Keratinocyte (primary cell): ENCODE data around the gene ZBTB1.

Source experiments
- CTCF ChIP-seq, 3 experiments: IDR thresholded peaks in 1 of 3; conservative IDR thresholded peaks in 1 of 3; optimal IDR thresholded peaks in 1 of 3; 2 replicates in 2 of 3; 3 replicates in 1 of 3; pipeline versions ENCODE3 to v1.5.1; 2011; ENCODE audit warnings: low read length in 3 of 3, mild to moderate bottlenecking in 3 of 3, moderate library complexity in 2 of 3, control low read depth in 1 of 3, inconsistent platforms in 1 of 3; ENCODE audit not compliant: insufficient read depth in 2 of 3; ENCODE audit errors: extremely low read depth in 1 of 3
- EZH2 ChIP-seq: IDR thresholded peaks from one replicate; pipeline ENCODE4 v1.6.1; 2012; ENCODE audit warnings: inconsistent platforms, mild to moderate bottlenecking, low read length, moderate library complexity

DNA sequence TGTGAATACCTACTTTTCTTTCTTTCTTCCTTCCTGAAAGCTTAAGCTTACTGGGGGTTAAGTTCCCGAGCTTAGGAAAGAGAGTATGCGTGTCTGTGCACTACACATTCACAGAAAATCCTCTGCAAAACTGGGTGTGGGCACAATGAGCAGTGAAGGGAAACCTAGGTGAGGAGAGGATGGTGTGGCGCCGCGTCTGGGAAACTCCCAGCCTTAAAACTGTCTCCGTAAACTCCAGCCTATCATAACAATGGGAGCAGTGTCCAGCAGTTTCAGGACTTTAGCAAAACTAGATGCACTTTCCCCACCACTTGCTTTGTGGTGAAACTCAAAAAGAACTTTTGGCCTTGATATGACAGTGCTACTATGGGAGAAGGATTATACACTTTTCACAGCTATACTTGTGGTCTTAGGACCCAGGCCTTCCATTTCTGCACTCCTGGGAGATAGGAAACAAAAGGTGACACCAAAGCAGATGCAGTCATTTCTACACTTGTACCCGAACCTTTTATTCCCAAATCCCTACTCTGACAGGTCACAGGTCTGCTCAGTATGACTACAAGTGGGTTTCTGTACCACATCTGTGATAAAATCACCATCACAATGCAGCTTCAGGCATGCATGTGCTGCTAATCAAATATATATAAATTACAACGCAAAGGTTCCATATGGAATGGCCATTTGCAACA lies 28.8 kb upstream of the ZBTB1 start:
- TF ChIP-seq EZH2 = no peak
- TF ChIP-seq CTCF (optimal IDR thresholded peaks at IDR 0.05 in 1 of 3, IDR thresholded peaks at IDR 0.05 in 1 of 3, conservative IDR thresholded peaks at IDR 0.05 in 1 of 3; ENCODE audit: extremely low read depth in 1 of 3, insufficient read depth in 2 of 3, low read length in 3 of 3) = no peak
